GM21786 (cell line): Measurements from ENCODE around the gene RSPRY1.
"Not testable (repeated sequence)": the region's sequence is repeated elsewhere in the genome, so short reads cannot be mapped to it uniquely, and the experiment has no call there.

ENCODE experiments used
- ATAC-seq: cut with Tn5 transposase; IDR thresholded peaks from one replicate; pipeline ENCODE4 v1.9.1; 2021; ENCODE audit not compliant: unreplicated experiment

RSPRY1 gene

DNA sequence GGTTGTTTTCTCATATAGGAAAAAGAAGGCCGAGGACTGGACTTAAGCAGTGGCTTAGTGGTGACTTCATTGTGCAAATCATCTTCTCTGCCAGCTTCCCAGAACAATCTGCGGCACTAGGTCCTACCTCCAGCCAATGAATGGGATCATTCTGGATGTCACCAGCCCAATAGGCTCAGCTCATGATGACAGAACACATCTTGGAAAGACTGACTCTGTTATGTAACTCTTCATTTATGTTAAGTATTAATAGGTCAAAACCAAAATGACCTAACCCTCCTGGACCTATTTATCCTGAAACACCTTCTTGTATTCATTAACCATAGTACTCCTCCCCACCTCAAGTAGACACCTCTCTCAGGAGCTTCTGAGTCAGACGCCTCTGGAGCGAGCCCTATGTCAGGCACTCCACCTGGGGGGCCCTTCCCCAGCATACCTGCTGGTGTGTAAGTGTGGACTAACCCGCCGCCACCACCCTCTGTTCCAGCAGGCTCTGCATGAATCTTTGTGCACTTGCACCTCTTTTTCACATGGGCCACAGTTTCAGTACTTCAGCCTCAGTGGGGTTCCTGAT, 66.1 kb downstream of the RSPRY1 start:
- ATAC-seq: no peak

DNA sequence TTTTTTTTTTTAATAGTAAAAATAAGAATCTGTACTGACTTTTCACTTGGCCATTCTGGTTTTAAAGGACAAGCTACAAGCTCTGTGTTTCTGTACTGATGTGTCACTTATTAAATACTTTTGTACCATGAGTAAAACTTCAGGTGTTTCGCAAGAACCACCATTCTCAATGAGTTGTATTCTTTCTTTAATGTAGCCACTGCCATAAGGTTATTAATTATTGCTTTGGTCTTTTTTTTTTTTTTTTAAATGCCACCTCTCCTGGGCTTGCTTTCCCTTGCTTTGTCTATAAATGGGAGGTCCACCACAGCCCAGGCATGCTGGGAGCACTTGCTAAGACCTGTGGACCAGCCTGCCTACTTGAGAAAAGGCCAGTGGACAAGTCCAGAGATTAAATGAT, 67.3 kb downstream of the RSPRY1 start:
- ATAC-seq: no peak

DNA sequence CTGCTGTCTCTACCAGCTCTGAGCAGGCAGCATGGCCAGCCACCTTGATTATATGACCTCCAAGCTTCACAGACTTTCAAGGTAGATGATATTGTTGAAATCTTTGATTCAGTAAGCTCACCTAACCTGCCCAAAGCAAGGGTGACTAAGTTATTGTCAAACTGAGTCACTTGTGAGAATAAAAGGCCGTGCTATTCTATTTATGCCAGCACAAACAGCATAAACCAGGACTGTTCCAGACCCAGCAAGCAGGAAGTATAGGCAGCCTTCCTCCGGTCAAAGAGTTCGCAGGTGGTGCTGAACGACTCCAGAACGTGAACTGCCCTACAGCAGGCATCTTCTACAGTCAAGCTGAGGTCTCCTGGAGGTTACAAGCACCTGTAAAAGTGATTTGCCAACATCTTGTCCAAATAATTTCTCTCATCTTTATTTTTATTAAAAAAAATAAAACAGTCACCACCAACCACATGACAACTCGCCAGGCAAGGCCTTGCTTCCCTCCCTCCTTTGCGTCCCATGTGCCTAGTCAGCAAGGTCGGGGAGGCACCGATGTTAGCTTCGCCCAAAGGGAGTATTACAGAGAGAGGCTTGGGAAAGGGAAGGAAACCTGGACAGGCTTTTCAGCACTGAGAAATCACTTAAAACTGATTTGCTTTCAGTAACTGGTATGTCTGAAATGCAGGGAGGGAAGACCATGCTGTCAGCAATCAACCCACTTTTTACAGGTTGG, 69.7 kb downstream of the RSPRY1 start:
- ATAC-seq: no peak

DNA sequence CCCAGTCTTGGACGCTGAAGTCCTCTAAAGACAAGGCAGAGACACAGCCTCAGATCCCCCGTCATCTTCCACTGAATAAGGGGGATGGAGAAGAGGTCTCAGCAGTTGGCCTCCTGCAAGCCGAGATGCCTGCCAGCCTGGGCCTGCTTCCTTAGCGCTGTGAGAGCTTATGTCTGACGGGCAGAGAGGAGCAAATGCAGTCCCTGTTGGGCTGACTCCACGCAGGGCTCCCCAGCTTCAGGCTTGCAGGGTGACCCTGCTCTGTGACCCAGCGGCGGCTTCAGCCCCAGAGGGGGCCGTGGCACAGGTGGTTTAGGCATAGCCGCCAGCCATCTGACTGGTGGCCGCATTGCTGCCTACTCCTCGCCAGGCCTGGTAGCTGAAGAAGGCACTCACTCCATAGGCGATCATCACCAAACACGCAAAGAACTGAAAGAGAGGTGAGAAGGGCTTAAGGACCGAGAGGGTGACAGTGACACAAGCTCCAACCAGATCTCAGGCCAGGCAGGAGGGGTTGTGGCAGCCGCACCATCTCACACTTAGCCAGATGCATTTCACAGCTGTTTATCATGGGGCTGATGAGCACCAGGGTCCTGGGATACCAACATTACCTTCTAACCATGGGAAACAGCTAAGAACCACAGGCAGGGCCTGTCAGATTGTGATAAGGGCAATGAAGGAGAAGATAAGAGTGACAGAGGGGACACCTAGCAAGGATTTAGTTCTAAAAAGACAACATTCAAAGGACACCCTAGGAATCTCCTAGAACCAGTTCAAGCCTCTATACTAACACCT, 70.7 kb downstream of the RSPRY1 start:
- ATAC-seq: no peak

DNA sequence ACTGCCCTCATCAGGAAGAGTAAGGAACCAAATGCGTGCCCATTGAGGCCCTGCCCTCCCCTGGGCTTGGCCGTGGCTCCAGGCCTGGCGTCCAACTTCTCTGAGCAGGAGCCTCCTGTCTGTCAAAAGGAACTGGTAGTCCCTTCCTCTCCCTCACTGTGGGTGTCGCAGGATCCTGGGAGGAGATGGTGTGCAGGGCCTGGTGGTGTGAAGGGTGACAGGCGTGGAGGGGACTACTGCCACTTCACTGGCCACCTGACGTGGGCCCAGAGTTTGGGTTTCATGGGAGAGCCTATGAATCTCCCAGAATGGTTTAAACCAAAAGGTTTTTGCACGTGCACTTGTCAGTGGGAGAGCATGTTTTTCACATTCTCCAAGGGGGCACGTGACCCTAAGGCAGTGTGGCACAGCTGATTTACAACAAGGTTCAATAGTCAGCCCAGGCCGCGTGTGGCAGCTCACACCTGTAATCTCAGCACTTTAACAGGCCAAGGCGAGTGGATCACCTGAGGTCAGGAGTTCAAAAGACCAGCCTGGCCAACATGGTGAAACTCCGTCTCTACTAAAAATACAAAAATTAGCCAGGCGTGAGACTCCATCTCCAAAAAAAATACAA, 71.4 kb downstream of the RSPRY1 start:
- ATAC-seq: no peak

DNA sequence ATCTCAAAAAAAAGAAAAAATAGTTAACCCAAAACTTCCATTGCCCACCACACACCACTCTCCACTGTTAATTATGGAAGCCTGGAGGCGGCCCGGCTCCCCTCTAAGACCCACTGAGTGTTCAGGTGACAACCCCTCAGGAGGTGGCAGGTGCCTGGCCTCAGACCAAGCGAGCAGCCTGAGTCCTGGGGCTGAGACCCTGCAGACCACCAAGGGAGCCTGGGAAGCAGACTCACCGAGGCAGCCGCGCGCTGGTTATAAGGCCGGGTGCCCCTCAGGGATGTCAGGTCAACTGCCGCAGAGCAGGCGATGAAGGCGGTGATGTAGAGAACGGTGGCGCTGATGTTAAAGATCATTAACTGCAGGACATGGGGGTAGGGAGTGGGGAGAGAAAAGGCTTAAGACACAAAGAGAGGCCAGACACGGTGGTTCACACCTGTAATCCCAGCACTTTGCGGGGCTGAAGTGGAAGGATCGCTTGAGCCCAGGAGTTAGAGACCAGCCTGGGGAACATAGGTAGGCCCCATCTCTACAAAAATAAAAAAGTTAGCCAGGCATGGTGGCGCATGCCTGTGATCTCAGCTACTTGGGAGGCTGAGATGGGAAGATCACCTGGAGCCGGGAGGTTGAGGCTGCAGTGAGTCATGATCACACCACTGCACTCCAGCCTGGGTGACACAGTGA, 72.2 kb downstream of the RSPRY1 start:
- no peak for ATAC-seq

DNA sequence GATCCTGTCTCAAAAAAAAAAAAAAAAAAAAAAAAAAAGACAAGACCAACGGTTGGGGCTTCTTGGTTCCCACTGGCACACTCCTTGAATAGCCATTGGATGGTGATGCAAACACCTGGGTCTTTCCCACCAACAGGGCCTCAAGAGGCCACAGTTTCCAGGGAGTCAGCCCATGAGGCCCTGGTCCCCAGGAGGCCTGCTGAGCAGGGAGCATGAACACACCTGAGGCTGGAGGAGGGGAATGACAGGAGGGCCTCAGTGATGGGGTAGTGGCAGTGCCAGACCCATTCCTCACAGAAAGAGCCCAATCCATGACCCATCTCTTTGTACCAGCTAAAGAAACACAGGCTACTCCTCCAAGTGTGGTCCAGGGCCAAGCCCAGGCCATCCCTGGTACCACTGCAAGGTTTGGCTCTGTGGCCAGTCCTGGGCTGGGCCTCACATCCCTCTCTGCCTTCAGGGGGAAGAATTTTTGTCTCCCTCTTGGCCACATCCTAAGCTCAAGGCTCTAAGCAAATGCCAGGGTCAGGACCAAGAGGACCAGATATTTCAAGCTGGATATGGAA, 72.9 kb downstream of the RSPRY1 start:
- ATAC-seq: no peak

DNA sequence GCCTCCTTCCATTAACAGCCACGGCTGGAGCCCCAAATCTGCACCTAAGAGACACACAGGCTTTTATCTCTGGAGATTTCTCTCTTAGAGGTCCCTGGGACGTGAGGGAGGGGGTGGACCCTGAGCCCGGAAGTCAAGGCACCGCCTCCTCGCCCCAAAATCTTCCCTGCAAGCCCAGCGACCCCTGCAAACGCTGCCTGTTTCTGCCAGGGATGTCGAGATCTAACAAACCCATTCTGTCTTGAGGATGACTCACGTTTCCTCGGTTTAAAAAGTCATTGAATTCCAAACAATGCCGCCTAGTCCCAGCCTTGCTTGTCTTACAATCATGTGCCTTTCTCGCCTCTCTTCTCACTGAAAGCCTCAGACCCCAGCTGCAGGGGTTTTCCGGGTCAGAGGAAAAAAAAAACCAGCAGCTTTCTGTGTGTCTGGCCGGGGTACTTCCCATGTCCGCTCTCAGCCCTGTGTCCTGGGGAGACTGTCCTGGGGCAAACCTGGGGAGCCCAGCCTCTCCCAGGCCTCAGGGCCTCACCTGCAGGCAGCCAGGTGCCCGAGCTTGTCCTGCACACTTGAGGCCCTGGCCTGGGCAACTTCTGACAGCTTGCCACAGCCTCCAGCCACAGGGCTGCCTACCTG, 74.3 kb downstream of the RSPRY1 start:
- ATAC-seq: no peak

DNA sequence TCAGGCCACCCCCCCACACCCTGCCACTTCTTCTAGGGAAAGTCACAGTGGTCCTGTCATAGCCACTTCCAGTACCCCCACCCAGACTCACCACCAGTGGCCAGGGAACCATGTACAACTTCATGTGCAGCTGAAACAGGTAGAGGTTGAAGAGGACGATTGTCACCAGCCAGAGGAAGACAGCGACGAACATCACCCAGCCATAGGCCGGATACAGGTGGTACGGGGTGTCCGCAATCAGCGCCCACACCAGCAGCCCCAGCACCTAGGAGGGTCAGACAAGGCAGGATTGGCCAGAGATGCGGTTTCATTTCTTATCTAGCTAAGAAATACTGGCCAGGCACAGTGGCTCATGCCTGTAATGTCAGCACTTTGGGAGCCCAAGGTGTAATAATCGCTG, 75.7 kb downstream of the RSPRY1 start:
- no peak for ATAC-seq

DNA sequence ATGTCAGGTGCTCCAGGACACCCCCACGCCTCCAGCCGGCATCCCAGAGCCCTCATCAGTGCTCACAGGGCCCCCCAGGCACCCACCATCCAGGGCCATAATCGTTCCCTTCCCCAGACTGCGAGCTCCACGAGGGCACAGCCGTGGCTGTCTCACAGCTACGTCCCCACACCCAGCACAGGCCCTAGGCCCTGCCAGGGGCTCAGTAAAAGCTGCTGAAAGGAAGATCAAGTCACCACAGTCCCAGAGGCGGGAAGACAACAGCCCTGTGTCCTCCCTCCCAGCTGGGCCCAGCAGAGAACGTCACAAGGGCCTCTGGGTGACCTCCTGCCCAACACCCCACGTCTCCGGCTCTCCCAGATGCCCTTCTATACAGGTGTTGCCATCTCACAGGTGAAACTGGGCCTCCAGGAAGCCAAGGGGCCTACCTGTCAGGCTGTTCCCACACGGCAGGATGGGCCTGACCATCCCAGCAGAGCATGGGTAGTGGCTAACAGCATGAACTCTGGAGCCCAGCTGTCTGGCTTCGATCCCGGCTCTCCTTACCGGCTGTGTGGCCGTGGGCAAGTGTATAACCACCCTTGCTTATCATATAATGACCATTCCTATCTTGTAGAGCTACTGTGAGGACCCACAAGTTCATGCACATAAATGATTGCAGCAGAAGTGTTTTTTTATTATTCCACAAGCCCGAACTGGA, 76.9 kb downstream of the RSPRY1 start:
- no peak for ATAC-seq

DNA sequence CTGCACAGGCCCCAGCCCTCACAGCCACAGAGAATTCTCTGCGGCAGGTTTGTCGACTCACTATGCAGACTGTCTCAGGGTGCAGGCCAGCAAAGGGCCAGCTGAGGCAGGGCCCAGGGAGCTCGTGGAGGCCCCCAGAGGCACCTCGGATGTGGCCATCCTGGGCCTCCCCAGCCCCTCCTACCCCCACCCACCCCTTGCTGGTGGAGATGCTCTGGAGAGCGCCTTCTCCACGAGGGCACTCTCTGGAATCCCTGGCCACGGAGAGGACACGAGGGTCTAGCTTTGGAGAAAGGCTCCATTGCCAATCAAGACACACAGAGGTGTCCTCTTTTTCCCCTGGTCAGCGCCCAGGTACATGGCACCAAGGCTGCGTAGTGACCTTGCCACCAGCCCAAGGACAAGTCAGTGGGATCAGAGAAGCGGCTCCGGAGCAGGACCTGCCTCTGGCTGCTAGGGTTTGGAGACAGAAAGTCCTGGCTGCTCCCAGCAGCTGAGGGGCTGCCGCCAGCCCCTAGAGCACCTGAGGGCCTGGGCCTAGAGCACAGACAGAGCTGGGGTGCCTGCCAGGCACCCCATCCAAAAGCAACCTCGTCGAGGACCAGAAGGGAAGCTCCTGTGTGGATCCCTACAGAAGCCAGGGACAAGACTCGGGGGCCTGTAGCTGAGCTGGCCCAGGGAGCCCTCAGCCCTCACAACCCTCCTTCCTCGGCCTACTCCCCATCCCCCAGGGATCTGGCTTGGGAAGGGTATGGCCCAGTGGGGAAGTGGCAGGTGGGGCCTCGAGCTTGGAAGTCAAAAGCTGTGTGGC, 77.6 kb downstream of the RSPRY1 start:
- ATAC-seq: no peak

DNA sequence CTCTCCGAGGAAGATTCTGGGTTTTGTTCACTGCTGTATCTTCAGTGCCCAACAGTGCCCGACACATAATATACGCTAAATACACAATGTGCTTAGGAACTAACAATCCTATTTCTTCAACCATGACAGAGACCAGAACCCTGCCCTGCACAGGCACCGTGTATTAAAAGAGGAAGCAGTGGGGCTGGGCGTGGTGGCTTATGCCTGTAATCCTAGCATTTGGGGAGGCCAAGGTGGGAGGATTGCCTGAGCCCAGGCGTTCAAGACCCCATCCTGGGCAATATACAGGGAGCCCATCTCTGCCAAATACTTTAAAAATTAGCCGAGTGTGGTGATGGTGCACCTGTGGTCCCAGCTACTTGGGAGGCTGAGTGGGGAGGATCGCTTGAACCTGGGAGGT, 78.3 kb downstream of the RSPRY1 start:
- ATAC-seq: no peak

DNA sequence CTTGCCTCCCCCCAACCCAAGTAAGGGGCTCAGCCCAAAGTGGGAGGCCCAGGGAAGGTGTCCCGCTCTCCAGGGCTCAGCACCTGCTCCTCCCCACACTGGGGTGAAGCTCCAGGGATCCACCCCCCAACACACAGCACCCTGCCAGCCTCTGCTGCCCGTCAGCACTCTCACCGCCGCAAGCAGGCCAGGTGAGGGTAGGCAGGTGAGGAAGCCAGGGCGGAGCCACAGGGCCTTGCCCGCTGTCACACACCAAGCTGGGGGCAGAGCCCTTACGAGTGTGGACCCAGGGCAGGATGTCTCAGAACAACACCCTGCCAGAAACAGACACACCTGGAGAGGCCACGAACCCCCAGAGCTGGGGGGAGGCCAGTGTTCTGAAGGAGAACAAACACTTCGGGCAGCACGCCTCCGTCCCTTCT, 78.8 kb downstream of the RSPRY1 start:
- no peak for ATAC-seq

DNA sequence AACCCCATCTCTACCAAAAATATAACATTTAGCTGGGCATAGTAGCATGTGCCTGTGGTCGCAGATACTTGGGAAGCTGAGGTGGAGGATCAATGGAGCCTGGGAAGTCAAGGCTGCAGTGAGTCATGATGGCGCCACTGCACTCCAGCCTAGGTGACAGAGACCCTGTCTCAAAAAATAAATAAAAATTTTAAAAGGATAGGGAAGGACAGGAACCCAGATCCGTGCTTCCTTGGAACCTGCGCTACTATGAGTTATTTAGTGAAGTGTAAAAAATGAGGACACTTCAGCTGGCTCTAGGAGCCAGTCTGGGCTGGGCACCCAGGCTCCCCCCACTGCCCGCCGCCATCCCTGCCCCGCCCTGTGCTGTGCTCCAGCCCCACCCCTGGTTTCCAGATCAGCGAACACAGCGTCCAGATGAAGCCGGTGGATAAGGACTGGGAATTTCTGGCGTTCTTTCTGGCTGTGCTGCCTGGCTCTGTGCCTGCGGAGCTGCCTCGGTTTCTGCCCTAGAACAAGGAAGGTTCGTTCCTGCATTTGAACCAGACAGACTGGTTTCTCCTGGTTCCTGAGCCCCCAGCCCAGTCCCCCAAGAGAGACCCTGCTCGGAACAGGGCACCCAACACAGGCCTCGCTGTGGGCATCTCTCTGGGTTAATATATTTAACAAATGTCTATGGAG, 79.9 kb downstream of the RSPRY1 start:
- no peak for ATAC-seq

DNA sequence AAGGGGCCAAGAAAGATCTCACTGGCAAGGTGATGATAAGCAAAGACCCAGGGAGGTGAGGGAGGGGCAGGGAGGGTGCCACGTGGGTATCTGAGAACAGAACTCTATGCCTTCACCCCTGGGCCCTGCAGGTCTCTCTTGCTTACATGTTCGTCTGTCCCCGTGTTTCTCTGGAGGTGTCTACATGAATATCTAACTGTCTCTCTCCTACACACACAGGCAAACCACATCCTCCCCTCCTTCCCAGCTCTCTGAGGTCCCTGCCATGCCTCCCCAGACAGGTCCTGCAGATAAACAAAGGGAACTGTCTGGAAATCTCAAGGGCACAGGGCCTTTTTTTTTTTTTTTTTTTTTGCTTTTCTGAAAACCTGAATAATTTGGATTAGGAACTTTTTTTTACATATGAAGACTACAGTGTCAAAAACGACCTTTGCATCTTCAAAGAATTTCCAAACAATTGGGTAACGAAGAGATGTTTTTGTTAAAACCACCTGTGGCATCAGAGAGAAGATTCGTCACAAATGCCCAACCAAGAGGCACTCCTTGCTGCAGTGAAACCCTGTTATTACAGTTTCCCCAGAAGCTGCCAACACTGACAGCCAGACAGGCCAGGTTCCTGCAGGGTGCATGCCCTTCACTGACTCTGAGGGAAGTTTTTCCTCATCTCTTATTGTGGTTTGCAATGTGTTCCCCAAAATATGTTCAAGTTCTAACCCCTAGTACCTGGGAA, 80.6 kb downstream of the RSPRY1 start:
- ATAC-seq: no peak

DNA sequence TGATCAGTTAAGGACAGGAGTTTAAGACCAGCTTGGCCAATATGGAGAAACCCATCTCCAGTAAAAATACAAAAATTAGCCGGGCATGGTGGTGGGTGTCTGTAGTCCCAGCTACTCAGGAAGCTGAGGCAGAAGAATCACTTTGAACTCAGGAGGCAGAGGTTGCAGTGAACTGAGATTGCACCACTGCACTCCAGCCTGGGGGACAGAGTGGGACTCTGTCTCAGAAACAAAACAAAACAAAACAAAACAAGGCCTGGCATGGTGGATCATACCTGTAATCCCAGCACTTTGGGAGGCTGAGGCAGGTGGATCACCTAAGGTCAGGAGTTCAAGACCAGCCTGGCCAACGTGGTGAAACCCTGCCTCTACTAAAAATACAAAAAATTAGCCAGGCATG, 81.2 kb downstream of the RSPRY1 start:
- ATAC-seq: not testable (repeated sequence)
